Sigmoid colon (tissue), 4 donors: ENCODE data around the gene COL23A1.

Source experiments
- EP300 ChIP-seq, 4 donors: sonication (generic); formaldehyde crosslinking; IDR thresholded peaks; one replicate each; pipeline ENCODE4 v1.6.1; 2017; ENCODE audit warnings: antibody characterized with exemption in 4 of 4
- POLR2AphosphoS5 ChIP-seq, 4 donors: sonication (generic); formaldehyde crosslinking; IDR thresholded peaks; one replicate each; pipeline ENCODE4 v1.6.1; 2017; ENCODE audit warnings: antibody characterized with exemption in 4 of 4
- TF ChIP-seq, protein P1 (sequence below), 4 experiments: fragments of 450-650 bp in 3 of 4; fragments of 200-600 bp in 1 of 4; IDR thresholded peaks; one replicate each; pipeline ENCODE4 v1.5.1; 2016 to 2019; ENCODE audit warnings: antibody characterized with exemption in 4 of 4, mild to moderate bottlenecking in 3 of 4, moderate library complexity in 2 of 4

DNA sequence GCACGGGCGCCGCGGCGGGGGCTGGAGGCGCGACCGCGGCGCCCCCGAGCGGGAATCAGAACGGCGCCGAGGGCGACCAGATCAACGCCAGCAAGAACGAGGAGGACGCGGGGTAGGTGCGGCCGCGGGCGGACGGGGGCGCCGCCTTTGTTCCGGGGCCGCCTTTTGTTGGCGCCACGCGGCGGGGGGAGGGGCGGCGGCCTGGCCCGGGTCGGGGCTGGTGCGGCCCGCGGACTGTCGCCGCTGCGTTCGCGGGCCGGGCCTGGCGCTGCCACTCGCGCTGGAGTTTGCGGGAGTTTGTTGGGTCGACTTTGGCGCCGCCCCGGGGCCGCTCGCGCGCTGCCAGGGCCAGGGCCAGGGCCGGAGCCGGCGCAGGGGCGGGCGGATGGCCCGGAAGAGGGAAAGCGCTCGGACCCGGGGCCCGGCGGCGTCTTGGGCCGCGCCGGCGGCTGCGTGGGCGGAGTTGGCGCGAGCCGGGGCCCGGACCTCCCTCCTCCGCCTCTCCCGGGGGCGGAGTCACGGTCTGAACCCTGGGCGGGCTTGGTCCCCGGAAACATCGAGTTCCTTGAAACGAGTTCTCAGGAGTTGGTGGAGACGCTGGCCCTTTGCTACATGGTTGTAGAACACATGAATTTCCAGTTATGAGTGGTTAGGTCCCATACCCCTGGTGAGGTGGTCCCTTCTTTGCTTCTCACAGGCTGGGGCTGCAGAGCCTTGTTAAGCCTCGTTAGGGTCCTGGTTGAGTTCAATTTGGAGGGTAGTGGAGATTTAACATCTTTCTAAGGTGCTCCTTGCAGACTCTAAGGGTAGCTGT, 385.1 kb downstream of the COL23A1 start:
- TF ChIP-seq EP300 (IDR thresholded peaks at IDR 0.05) (no peak), POLR2AphosphoS5 (IDR thresholded peaks at IDR 0.05) (peak in 3 of 4 donors; percentile 35 to 61 (median 46))
- TF ChIP-seq, protein P1, sequence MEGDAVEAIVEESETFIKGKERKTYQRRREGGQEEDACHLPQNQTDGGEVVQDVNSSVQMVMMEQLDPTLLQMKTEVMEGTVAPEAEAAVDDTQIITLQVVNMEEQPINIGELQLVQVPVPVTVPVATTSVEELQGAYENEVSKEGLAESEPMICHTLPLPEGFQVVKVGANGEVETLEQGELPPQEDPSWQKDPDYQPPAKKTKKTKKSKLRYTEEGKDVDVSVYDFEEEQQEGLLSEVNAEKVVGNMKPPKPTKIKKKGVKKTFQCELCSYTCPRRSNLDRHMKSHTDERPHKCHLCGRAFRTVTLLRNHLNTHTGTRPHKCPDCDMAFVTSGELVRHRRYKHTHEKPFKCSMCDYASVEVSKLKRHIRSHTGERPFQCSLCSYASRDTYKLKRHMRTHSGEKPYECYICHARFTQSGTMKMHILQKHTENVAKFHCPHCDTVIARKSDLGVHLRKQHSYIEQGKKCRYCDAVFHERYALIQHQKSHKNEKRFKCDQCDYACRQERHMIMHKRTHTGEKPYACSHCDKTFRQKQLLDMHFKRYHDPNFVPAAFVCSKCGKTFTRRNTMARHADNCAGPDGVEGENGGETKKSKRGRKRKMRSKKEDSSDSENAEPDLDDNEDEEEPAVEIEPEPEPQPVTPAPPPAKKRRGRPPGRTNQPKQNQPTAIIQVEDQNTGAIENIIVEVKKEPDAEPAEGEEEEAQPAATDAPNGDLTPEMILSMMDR (IDR thresholded peaks at IDR 0.05): no peak
